Measurements from ENCODE around the gene SNX10. TPM values are rescaled to one million over a fixed set of nuclear protein-coding genes. Genes with fewer than 3 reads are reported as not detected.

The SNX10 gene
- total RNA-seq, 2 experiments from 2014 or later: 4.6 to 5.8 TPM

DNA sequence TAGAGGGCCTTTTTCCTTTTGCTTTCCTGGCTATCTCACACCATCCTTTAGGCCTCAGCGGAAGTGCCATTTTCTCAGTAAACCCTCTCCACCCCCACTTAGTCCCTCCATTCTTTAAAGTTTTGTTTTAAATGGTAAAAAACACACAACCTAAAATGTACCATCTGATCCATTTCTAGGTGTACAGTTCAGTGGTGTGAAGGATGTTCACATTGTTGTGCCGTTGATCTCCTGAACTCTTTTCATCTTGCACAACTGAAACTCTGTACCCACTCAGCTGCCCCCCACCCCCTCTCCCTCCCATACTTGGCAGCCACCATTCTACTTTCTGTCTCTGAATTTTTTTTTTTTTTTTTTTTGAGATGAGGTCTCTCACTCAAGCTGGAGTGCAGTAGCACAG, 52.2 kb downstream of the SNX10 start:
- no peaks in the 10 kb centered on the region for H3K4me1 Mint-ChIP-seq (ENCODE audit: low read depth)
- Histone ChIP-seq H3K9me3 (ENCODE audit: control insufficient read depth in 1 of 2, insufficient read depth in 1 of 2, low read length in 2 of 2) (no peaks in the 10 kb centered on the region), H3K27ac (ENCODE audit: low read depth in 1 of 2, low read length in 2 of 2) (no peak overlapping the region), H3K36me3 (ENCODE audit: insufficient read depth, low read length) (peaks cover 21% of the 10 kb centered on the region), H3K27me3 (ENCODE audit: control insufficient read depth in 1 of 2, insufficient read depth in 2 of 2, low read length in 2 of 2) (no peaks in the 10 kb centered on the region), H3K4me3 (ENCODE audit: low read length) (no peak overlapping the region), H3K4me1 (ENCODE audit: insufficient read depth, low read length) (no peaks in the 10 kb centered on the region)
- H3K27me3 Mint-ChIP-seq: no peaks in the 10 kb centered on the region
- ChIA-PET POLR2A (no interaction called here), CTCF (no interaction called here)
- intact Hi-C loops (cut with DNase I, micrococcal nuclease): no loop called here
- H3K4me3 Mint-ChIP-seq: no peak overlapping the region
- TF ChIP-seq CTCF (IDR thresholded peaks at IDR 0.05): no peak
- DNase-seq (no peak), ATAC-seq (ENCODE audit: poor library complexity) (no peak)
- no peaks in the 10 kb centered on the region for H3K9me3 Mint-ChIP-seq
- H3K36me3 Mint-ChIP-seq (ENCODE audit: low read depth): peaks cover 29% of the 10 kb centered on the region
- no peak overlapping the region for H3K27ac Mint-ChIP-seq

- Mint-ChIP-seq H3K4me1 (ENCODE audit: low read depth) (no peaks in the 10 kb centered on the region), H3K4me3 (no peak overlapping the region), H3K36me3 (ENCODE audit: low read depth) (peaks cover 36% of the 10 kb centered on the region), H3K27me3 (no peaks in the 10 kb centered on the region), H3K27ac (no peak overlapping the region), H3K9me3 (no peaks in the 10 kb centered on the region)
- ChIA-PET CTCF (no interaction called here), POLR2A (no interaction called here)
- Histone ChIP-seq H3K27ac (ENCODE audit: low read depth in 1 of 2, low read length in 2 of 2) (no peak overlapping the region), H3K36me3 (ENCODE audit: insufficient read depth, low read length) (peaks cover 22% of the 10 kb centered on the region), H3K4me1 (ENCODE audit: insufficient read depth, low read length) (no peaks in the 10 kb centered on the region), H3K9me3 (ENCODE audit: control insufficient read depth in 1 of 2, insufficient read depth in 1 of 2, low read length in 2 of 2) (no peaks in the 10 kb centered on the region), H3K27me3 (ENCODE audit: control insufficient read depth in 1 of 2, insufficient read depth in 2 of 2, low read length in 2 of 2) (no peaks in the 10 kb centered on the region), H3K4me3 (ENCODE audit: low read length) (no peak overlapping the region)
- intact Hi-C loops (cut with DNase I, micrococcal nuclease): no loop called here
- DNase-seq (no peak), ATAC-seq (ENCODE audit: poor library complexity) (no peak)
- no peak for TF ChIP-seq CTCF (IDR thresholded peaks at IDR 0.05)
These were observed 53.5 kb downstream of the SNX10 start for GRCh38 chr7:26345202-26345601.

GRCh38 chr7:26345837-26346236, 54.2 kb downstream of the SNX10 start:
- Mint-ChIP-seq H3K27ac (no peak overlapping the region), H3K9me3 (no peaks in the 10 kb centered on the region), H3K4me3 (no peak overlapping the region), H3K4me1 (ENCODE audit: low read depth) (no peaks in the 10 kb centered on the region), H3K27me3 (no peaks in the 10 kb centered on the region), H3K36me3 (ENCODE audit: low read depth) (peaks cover 39% of the 10 kb centered on the region)
- Histone ChIP-seq H3K4me3 (ENCODE audit: low read length) (no peak overlapping the region), H3K36me3 (ENCODE audit: insufficient read depth, low read length) (peaks cover 22% of the 10 kb centered on the region), H3K4me1 (ENCODE audit: insufficient read depth, low read length) (no peaks in the 10 kb centered on the region), H3K27ac (ENCODE audit: low read depth in 1 of 2, low read length in 2 of 2) (no peak overlapping the region), H3K9me3 (ENCODE audit: control insufficient read depth in 1 of 2, insufficient read depth in 1 of 2, low read length in 2 of 2) (no peaks in the 10 kb centered on the region), H3K27me3 (ENCODE audit: control insufficient read depth in 1 of 2, insufficient read depth in 2 of 2, low read length in 2 of 2) (no peaks in the 10 kb centered on the region)
- CTCF ChIA-PET: no interaction called here
- POLR2A ChIA-PET: no interaction called here
- no peak for DNase-seq
- ATAC-seq (ENCODE audit: poor library complexity): no peak
- intact Hi-C loops (cut with DNase I, micrococcal nuclease): no loop called here
- no peak for TF ChIP-seq CTCF (IDR thresholded peaks at IDR 0.05)
